ENCODE results near the gene S100A5. TPM values are rescaled to one million over a fixed set of nuclear protein-coding genes. Genes with fewer than 3 reads are reported as not detected.

Gene S100A5
- total RNA-seq, 3 donors from 2014 or later = not detected

DNA sequence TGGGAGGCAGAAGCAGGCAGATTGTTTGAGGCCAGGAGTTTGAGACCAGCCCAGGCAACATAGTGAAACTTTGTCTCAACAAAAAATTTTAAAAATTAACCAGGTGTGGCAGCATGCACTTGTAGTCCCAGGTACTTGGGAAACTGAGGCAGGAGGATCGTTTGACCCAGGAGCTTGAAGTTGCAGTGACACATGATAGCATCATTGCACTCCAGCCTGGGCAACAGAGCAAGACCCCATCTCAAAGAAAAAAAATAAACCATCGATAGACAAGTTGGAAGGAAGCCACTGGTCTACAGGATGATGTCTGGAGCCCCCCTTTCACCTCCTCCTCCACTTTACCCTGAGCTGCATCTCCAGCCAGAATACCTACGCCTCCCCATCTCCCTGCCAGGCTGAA, 21.5 kb downstream of the S100A5 start:
- H3K4me1 ChIP-seq = peaks cover 0 to 12% of the 10 kb centered on the region in 2 donors
- no peak overlapping the region for H3K27ac ChIP-seq
- no peak for TF ChIP-seq POLR2A (IDR thresholded peaks at IDR 0.05)
- H3K36me3 ChIP-seq = no peaks in the 10 kb centered on the region
- intact Hi-C loops (cut with DNase I; ENCODE audit: low total_unique reads) = no loop called here
- no peak overlapping the region for H3K4me3 ChIP-seq
- no peaks in the 10 kb centered on the region for H3K9me3 ChIP-seq
- DNase-seq (ENCODE audit: low spot score in 2 of 2) = no peak
- H3K27me3 ChIP-seq = no peaks in the 10 kb centered on the region

DNA sequence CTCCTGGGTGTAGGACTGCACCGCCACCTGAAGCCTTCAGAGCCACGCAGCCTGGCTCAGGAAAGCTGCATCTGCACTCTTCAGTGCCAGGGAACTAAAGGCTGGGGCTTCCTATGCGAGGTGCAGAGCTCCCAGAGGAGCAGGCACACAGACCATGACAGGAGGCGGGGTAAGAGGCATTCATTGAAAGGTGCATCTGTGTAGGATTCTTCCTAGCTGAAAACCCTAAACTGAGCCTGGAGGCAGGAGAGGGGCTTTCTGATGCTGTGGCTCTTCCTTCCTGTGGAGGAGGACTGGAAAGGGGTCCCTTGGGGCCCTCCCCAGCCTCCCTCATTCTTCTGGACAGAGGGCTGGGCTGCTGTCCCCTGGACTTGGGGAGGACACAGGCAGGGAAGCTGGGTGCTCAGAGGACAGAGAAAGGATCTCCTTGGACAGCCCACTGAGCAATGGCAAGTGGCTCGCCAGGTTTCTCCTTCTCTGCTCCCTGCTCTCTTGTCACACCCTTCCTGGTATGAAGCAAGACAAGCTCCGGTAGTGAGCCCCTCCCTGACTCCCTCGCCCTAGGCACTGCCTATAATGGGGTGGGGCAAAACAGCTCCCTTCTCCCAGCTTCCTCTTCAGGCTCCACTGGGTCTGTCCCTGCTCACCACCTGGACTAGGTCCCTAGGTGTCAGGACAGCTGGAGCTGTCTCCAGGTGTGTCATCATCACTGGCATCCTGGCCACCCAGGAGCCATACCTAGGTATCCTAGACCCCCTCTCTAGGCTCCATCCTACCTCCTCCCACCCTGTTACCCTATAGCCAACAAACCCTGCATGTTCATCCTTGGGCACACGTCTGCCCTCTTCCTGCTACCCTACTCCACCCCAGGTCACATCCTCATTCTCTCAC, 25.0 kb downstream of the S100A5 start:
- DNase-seq (ENCODE audit: low spot score in 2 of 2) = peak in 1 of 2 donors; percentile 82
- H3K4me3 ChIP-seq = no peak overlapping the region
- no peaks in the 10 kb centered on the region for H3K36me3 ChIP-seq
- intact Hi-C loops (cut with DNase I; ENCODE audit: low total_unique reads) = no loop called here
- peak overlapping the region; percentile 69 to 84 for H3K27ac ChIP-seq
- peaks cover 0 to 12% of the 10 kb centered on the region in 2 donors for H3K4me1 ChIP-seq
- H3K9me3 ChIP-seq = no peaks in the 10 kb centered on the region
- TF ChIP-seq POLR2A (IDR thresholded peaks at IDR 0.05) (no peak), POLR2AphosphoS5 (IDR thresholded peaks at IDR 0.05) (no peak)
- TF ChIP-seq, protein P1, sequence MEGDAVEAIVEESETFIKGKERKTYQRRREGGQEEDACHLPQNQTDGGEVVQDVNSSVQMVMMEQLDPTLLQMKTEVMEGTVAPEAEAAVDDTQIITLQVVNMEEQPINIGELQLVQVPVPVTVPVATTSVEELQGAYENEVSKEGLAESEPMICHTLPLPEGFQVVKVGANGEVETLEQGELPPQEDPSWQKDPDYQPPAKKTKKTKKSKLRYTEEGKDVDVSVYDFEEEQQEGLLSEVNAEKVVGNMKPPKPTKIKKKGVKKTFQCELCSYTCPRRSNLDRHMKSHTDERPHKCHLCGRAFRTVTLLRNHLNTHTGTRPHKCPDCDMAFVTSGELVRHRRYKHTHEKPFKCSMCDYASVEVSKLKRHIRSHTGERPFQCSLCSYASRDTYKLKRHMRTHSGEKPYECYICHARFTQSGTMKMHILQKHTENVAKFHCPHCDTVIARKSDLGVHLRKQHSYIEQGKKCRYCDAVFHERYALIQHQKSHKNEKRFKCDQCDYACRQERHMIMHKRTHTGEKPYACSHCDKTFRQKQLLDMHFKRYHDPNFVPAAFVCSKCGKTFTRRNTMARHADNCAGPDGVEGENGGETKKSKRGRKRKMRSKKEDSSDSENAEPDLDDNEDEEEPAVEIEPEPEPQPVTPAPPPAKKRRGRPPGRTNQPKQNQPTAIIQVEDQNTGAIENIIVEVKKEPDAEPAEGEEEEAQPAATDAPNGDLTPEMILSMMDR (IDR thresholded peaks at IDR 0.05) = no peak
- no peaks in the 10 kb centered on the region for H3K27me3 ChIP-seq

DNA sequence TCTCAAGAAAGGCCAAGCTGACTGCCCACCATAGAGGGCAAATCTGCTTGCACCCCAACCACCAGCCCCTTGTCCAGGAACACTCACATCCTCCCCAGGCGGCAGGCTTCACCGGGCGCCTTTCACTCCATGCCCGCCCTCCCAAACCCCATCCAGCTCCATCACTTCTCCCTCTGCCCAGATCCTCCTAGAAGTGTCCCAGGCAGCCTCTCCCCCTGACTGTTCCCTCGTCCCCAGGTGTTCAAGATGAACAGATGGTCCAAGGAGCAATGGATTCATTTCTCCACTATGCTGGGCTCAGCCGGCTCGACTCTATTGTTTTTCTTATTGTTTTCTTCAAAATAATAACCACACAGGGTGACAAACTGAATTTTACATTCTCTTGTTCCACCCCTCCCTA, 27.1 kb downstream of the S100A5 start:
- TF ChIP-seq POLR2A (IDR thresholded peaks at IDR 0.05) = no peak
- no peak for TF ChIP-seq POLR2AphosphoS5 (IDR thresholded peaks at IDR 0.05)
- TF ChIP-seq, protein P1 (IDR thresholded peaks at IDR 0.05) = no peak
- H3K4me3 ChIP-seq = no peak overlapping the region
- intact Hi-C loops (cut with DNase I; ENCODE audit: low total_unique reads) = loop anchor here (5.0 kb wide), 1 partner anchor 254 kb away; no protein-coding TSS in a partner anchor
- H3K4me1 ChIP-seq = peaks cover 0 to 12% of the 10 kb centered on the region in 2 donors
- no peaks in the 10 kb centered on the region for H3K36me3 ChIP-seq
- H3K9me3 ChIP-seq = no peaks in the 10 kb centered on the region
- no peaks in the 10 kb centered on the region for H3K27me3 ChIP-seq
- no peak overlapping the region for H3K27ac ChIP-seq
- no peak for DNase-seq (ENCODE audit: low spot score in 2 of 2)

DNA sequence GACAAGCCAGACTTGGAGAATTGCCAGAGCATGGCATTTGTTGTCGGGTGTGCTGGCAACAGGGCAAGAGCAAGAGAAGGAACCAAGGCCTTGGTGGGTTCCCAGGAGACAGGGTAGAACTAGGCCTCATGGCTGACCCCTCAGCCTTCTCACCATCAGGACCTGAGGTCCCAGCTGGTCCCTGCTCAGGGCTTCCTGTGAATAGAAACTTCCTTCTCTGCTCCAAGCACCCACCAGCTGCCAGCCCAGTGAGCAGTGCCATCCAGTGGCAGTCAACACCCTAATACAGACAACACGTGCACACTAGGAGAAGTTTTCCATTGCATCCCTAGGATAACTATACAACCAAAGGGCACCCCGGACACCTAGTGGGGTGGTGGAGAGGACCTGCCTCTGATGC, 27.7 kb downstream of the S100A5 start:
- Histone ChIP-seq H3K4me1 (peaks cover 0 to 12% of the 10 kb centered on the region in 2 donors), H3K27ac (no peak overlapping the region), H3K27me3 (no peaks in the 10 kb centered on the region), H3K4me3 (no peak overlapping the region), H3K9me3 (no peaks in the 10 kb centered on the region), H3K36me3 (no peaks in the 10 kb centered on the region)
- intact Hi-C loops (cut with DNase I; ENCODE audit: low total_unique reads) = loop anchor here (5.0 kb wide), 1 partner anchor 254 kb away; no protein-coding TSS in a partner anchor
- TF ChIP-seq, protein P1 (IDR thresholded peaks at IDR 0.05) = no peak
- TF ChIP-seq POLR2A (IDR thresholded peaks at IDR 0.05) (no peak), POLR2AphosphoS5 (IDR thresholded peaks at IDR 0.05) (no peak)
- DNase-seq (ENCODE audit: low spot score in 2 of 2) = no peak

DNA sequence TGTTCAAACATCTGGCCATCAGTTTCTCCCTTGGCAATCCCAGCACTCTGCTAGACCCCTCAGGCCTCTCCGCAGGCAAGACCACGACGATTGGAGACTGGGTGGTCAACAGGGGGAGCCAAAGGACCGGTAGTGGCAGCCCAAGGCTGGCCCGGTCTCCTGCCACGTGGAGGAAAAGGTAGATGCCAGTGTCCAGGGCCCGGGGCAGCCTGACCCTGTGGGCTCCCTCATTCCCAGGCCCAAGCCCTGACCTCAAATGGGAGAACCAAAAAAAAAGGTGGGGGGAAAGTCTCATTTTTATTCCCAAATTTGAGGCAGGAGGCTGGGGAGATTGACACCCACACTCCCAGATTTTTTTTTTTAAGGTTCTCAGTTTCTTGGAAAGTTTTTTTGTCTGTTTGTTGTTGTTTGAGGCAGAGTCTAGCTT, 29.7 kb downstream of the S100A5 start:
- no peak overlapping the region for H3K27ac ChIP-seq
- no peaks in the 10 kb centered on the region for H3K27me3 ChIP-seq
- no peaks in the 10 kb centered on the region for H3K36me3 ChIP-seq
- H3K9me3 ChIP-seq = no peaks in the 10 kb centered on the region
- TF ChIP-seq POLR2A (IDR thresholded peaks at IDR 0.05) = no peak
- TF ChIP-seq, protein P1 (IDR thresholded peaks at IDR 0.05) = peak; percentile 48 to 91 (median 90)
- TF ChIP-seq POLR2AphosphoS5 (IDR thresholded peaks at IDR 0.05) = peak in 2 of 3 donors; percentile 33 to 52
- H3K4me1 ChIP-seq = peaks cover 0 to 18% of the 10 kb centered on the region in 2 donors
- no peak overlapping the region for H3K4me3 ChIP-seq
- peak; percentile 70 to 71 for DNase-seq (ENCODE audit: low spot score in 2 of 2)
- intact Hi-C loops (cut with DNase I; ENCODE audit: low total_unique reads) = loop anchor here (5.0 kb wide), 1 partner anchor 256 kb away; no protein-coding TSS in a partner anchor

All from breast epithelium (tissue), 4 donors.